Activated naive CD4-positive, alpha-beta T cell (primary cell): ENCODE data around the gene XIRP2.

ENCODE experiments used
- DNase-seq, 4 experiments: peaks; one replicate each; lab custom pipeline; 2025; lab: John Stamatoyannopoulos, UW

XIRP2 gene

DNA sequence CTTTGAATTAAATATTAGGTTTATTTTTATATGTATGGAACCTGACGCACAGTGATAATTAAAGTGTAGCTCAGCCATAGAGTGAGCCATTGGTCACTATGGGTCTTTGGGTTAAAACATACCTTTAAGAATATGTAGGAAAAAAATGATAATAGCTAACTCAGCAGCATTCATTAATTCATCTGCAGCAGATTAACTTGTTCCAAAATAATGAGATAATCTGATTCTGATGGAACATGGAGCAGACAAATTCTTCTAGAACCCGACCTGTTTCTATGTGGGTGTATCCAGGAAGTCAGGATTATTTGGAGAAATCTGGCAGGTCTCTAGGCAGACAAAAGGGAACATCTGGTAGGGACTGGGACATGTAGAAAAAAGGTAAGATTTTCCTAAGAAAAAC, at the start of gene XIRP2:
TSS of gene XIRP2 (plus strand) at position 301 of the 400 bp plus-strand sequence. CDS start 15,003 bp downstream, outside the sequence.
- DNase-seq = no peak

GRCh38 chr2:166841152-166841551, 47.1 kb upstream of the XIRP2 start:
- no peak for DNase-seq

- no peak for DNase-seq
Measured at GRCh38 chr2:166841679-166842078, 46.6 kb upstream of the XIRP2 start.

DNA sequence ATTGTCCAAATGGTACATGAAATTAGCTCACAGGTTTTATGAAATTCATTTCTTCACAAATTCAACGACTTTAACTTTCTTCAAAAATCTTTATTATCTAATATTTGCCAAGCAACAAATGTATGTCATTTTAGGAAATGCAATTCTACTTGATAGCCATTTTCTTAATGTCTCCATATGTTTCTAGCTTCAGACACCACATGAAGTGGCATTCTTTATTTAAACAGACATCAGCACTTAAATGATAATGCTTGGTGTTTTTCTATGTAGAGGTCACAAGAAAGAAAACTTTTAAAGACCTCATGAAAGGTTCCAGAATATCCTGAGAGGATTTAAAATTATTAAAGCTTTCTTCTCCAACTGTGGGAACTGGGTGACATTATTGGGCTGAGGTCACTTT, 44.2 kb upstream of the XIRP2 start:
- no peak for DNase-seq

DNA sequence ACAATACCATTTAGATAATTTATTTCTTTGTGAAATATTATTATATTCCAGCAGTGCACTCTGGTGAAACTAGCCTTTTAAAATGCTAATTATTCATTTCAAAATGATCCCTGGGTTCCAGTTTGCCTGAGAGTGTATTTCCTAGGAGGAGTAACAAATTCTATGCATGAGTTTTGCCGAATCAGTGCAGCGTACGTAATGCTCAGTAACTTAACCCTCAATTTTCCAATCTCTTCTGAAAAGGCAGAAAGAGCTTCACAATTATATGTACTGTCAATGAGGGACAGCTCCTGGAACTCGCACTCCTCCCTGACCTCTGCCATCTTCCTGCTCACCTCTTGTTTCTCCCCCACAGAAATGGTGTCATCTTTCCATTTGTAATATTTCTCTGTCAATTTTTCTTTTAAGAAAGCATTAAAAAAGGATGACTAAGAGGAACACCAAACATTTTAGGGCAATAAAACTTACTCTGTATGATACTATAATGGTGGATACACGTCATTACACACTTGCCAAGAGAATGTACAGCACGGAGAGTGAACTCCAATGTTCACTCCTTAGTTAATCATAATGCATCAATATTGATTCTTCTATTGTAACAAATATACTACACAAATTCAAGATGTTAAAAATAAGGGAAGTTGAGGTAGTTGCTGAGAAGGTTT, 25.7 kb upstream of the XIRP2 start:
- no peak for DNase-seq

GRCh38 chr2:166867874-166868514, 20.3 kb upstream of the XIRP2 start:
- DNase-seq = no peak

DNA sequence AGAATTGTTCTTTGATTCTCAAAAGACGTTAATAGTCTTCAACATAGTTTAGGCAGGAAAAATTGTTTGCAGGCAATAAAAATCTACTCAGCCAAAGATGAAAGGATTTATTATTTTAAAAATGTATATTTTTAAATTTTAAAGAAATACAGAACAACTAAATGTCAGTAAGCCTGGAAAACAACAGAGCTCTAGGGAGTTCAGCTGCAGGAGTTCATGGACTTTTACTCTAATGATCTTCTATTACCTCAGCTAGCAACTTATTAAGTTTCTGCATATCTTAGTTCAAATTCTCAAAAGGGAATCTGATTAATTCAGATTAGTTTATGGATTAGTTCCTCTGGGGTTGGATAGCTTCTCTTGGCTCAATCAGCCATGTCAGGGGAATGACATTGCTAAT, 17.9 kb upstream of the XIRP2 start:
- DNase-seq = no peak

DNA sequence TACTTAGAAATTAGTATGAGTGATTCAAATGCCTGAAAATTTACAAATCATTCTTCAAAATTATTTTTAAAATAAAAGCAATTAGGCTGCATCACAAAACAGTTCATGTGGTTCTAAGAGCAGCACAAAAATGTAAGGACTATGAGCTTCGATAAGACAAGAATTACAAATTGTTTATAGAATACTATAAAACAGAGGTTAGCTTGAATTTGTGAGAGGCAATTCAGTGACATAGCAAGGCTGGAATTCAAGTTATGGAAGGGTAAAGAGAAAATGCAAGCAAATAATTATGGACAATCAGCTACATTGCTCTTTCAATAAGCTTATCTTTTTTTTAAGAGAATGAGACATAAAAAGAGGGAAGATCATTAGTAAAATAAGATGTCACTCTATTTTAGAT, 7.1 kb upstream of the XIRP2 start:
- no peak for DNase-seq

- DNase-seq = no peak
Measured at GRCh38 chr2:166882851-166883250, 5.4 kb upstream of the XIRP2 start.

GRCh38 chr2:166891727-166892126, 3.4 kb downstream of the XIRP2 start:
- no peak for DNase-seq

DNA sequence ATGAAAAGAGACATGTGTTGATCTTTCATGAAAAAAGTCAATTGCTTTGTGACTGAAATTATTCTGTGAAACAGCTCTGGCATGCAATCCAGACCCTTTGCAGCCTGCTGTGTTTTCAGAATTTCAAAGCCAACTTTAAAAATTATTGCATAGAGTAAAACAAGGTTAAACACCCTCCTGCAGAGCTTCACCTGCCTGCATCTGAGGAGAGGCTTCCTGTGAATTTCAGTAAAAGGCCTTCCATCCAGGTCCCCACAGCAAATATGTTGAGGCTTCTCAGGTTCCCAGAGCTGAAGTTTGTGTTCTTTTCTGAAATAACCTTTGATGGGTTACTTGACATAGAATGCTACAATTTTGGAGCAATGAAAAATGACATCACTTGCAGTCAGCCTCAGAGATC, 4.1 kb downstream of the XIRP2 start:
- DNase-seq = no peak

GRCh38 chr2:166895243-166895642, 7.0 kb downstream of the XIRP2 start:
- no peak for DNase-seq

- DNase-seq = no peak
Measured at GRCh38 chr2:166897666-166898065, 9.4 kb downstream of the XIRP2 start.

DNA sequence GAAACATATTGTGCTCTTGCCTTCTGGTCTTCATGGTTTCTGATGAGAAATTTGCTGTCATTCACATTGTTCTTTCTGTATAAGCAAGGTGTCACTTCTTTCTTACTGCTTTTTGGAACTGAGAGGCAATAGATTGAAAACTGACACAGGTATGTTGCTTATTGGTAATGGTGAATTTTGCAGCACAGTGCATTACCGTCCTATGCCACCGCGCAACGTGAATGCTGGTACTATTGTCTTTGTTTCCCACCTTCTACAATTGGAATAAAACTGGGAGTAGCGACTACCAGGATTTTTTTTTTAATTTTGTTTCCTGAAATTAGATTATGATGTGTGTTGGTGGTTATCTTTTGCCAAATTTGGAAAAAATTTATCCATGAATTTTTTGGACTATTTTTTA, 11.4 kb downstream of the XIRP2 start:
- DNase-seq = no peak

GRCh38 chr2:166900700-166901099, 12.4 kb downstream of the XIRP2 start:
- no peak for DNase-seq

GRCh38 chr2:166901336-166901735, 13.1 kb downstream of the XIRP2 start:
- no peak for DNase-seq

DNA sequence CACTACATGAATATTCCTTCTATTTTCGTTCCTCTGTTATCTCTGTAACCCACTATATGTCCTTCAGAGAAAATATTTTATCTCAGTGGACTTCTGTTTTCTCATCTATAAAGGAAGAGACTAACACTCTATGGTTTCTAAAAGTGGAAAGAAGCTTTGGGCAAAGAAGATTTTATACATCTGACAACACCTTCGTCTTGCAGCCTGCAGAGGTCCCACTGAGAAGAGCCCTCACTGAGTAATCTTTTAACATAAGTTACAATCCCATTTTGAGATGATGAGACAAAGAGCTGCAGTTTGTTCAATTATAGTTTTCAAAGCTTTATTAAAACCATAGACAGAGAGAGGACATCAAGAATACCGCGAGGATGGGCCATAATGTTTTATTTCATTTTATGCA, 28.7 kb downstream of the XIRP2 start:
- DNase-seq = no peak

GRCh38 chr2:166917415-166917814, 29.1 kb downstream of the XIRP2 start:
- DNase-seq = no peak

DNA sequence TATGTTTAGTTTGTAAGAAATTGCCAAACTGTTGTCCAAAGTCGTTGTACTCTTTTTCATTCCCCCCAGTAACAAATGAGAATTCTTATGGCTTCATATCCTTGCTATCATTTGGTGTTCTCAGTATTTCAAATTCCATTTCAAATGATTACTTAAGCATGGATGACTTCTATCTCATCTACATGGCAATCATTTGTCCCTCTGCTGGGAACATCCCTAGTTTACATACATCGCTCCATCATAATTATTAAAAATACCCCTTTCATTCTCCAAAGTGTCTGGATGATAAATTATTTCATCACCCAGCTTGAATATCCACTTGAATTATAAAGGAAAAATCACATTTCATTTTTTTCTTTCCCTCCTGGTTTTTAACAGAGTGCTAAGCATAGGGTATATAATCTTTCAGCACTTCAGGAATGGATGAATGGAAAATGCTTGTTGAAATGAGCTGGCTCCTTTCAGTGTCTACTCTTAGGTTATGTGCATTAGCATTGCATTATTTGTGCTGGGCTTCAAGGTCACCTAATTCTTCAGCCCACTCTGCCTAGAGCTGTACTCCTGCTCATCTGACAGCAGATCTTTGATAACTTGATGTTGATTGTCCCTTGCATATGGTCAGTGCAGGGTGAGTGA, 33.1 kb downstream of the XIRP2 start:
- DNase-seq = no peak

DNA sequence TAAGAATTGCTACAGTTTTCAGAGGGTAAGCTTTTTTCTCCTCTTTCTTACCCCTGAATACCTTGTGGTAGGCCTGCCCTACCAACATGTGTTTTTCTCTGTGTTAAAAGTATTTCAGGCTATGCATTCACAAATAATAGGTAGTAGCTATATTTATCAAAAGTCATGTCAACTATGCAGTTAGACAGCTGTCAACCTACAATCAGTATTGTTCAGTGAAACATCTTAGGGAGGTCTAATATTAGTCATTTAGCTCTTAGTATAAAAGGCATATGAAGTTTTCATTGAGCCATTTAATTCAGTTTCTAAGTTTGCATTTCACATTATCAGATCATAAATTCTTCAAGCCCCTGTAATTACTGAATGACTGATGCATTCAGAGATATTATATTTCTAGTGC, 36.7 kb downstream of the XIRP2 start:
- no peak for DNase-seq

DNA sequence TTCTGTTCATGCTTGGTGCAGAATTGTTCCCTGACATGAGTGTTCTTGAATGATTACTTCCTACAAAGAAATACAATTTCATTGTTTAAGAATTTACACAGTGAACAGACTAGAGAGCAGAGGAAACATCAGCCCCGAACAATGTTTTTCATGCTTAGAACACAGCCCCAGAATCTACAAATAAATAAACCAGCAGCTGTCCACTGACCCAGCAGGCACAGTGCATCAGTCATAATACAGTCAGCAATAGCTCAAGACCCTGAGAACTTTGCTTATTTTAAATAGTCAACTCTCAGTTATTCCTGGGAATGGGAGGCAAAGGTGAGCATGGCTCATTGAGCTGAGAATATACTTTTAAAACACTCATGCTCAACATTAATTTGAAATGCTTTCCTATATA, 38.4 kb downstream of the XIRP2 start:
- DNase-seq = no peak

GRCh38 chr2:166932032-166932431, 43.8 kb downstream of the XIRP2 start:
- no peak for DNase-seq

DNA sequence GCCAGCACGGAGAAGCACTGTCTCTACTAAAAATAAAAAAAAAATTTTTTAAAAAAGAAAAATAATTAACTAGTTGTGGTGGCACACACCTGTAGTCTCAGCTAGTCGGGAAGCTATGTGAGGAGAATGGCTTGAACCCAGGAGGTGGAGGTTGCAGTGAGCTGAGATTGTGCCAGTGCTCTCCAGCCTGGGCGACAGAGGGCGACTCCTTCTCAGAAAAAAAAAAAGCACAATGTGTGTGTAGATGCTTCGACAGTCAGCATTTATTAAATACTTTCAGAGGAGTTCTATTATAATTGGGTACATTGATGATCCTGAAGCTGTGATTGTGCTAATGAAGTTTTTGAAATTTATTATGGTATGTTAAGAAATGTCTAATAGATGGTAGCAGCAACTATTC, 46.5 kb downstream of the XIRP2 start:
- DNase-seq = no peak

- DNase-seq = no peak
Measured at GRCh38 chr2:166942377-166942776, 54.1 kb downstream of the XIRP2 start.
